Nephron progenitor cell (in vitro differentiated cells): ENCODE measurements around the gene AGTRAP.

Experiments
- DNase-seq: peaks from one replicate; pipeline ENCODE4 v3.0.0; 2021
- H3K27ac Mint-ChIP-seq: 2 replicates; pipeline ENCODE4 v1.8.0; 2021; ENCODE audit warnings: mild to moderate bottlenecking, moderate library complexity, mixed read lengths
- H3K27me3 Mint-ChIP-seq: 2 replicates; pipeline ENCODE4 v1.8.0; 2021; ENCODE audit warnings: mild to moderate bottlenecking, low read depth, mixed read lengths; ENCODE audit not compliant: poor library complexity
- H3K36me3 Mint-ChIP-seq: 2 replicates; pipeline ENCODE4 v1.8.0; 2021; ENCODE audit warnings: low read depth, mixed read lengths
- H3K4me1 Mint-ChIP-seq: 2 replicates; pipeline ENCODE4 v1.8.0; 2021; ENCODE audit warnings: mixed read lengths
- H3K4me3 Mint-ChIP-seq: 2 replicates; pipeline ENCODE4 v1.8.0; 2021; ENCODE audit warnings: mild to moderate bottlenecking, moderate library complexity, mixed read lengths
- H3K9me3 Mint-ChIP-seq: 2 replicates; pipeline ENCODE4 v1.8.0; 2021; ENCODE audit warnings: mild to moderate bottlenecking, moderate library complexity, mixed read lengths
- TF ChIP-seq, protein P1 (sequence below): fragments of 200-600 bp; sonication (generic); IDR thresholded peaks from 2 replicates; pipeline ENCODE4 v1.5.0; 2021; ENCODE audit warnings: antibody characterized with exemption

AGTRAP gene

DNA sequence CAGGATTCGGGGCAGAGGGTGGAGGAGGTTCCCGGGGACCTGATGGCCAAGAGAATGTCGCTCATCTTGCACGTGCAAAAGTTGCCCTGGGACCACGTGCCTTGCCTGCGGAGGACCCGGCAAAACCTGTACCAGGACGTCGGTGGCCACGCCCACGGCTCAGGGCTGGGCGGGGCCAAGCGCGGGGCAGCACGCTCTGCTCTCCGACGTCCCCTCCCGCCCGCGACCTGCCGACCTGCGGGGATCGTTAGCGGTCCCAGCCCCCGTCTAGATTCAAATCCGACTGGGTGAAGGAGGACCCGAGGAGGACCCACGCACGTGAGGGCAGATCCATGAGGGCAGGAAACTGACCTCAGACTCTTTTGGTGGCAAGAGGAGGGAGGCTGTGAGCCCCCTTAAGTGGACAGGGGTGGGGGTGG, 26.1 kb downstream of the AGTRAP start, which contains the start of gene C1orf167:
C1orf167 (plus strand) TSS at position 206 of the 419 bp plus-strand sequence. CDS start 2,208 bp downstream, outside the sequence.
- DNase-seq = peak; percentile 71
- H3K27me3 Mint-ChIP-seq = peaks cover 50% of the 10 kb centered on the region
- no peak within 1 kb of the TSS for H3K27ac Mint-ChIP-seq
- H3K4me1 Mint-ChIP-seq = peaks cover 33% of the 10 kb centered on the region
- H3K9me3 Mint-ChIP-seq = peaks cover 11% of the 10 kb centered on the region
- TF ChIP-seq, protein P1, sequence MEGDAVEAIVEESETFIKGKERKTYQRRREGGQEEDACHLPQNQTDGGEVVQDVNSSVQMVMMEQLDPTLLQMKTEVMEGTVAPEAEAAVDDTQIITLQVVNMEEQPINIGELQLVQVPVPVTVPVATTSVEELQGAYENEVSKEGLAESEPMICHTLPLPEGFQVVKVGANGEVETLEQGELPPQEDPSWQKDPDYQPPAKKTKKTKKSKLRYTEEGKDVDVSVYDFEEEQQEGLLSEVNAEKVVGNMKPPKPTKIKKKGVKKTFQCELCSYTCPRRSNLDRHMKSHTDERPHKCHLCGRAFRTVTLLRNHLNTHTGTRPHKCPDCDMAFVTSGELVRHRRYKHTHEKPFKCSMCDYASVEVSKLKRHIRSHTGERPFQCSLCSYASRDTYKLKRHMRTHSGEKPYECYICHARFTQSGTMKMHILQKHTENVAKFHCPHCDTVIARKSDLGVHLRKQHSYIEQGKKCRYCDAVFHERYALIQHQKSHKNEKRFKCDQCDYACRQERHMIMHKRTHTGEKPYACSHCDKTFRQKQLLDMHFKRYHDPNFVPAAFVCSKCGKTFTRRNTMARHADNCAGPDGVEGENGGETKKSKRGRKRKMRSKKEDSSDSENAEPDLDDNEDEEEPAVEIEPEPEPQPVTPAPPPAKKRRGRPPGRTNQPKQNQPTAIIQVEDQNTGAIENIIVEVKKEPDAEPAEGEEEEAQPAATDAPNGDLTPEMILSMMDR = no peak
- H3K4me3 Mint-ChIP-seq = peak within 1 kb of the TSS; percentile 50
- no peaks in the 10 kb centered on the region for H3K36me3 Mint-ChIP-seq

GRCh38 chr1:11764115-11764514, 28.2 kb downstream of the AGTRAP start:
- no peak for DNase-seq
- TF ChIP-seq, protein P1 = no peak
- Mint-ChIP-seq H3K36me3 (no peaks in the 10 kb centered on the region), H3K4me1 (peaks cover 39% of the 10 kb centered on the region), H3K9me3 (no peaks in the 10 kb centered on the region), H3K27me3 (peaks cover 41% of the 10 kb centered on the region), H3K4me3 (no peak overlapping the region), H3K27ac (peak overlapping the region; percentile 54)

DNA sequence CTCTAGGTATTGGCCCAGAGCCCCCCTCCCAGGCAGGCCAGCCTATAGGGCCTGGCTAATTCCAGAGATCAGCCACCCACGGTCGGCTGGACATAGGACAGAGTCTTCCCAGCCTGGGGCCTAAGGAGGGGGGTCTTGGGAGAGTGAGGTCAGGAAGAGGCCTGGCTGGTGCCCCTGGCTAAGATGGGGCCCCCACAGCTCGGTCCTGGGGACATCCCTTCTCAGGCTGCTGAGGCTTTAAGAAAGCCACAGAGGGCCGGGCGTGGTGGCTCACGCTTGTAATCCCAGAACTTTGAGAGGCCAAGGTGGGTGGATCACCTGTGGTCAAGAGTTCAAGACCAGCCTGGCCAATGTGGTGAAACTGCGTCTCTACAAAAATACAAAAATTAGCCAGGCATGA, 28.6 kb downstream of the AGTRAP start:
- no peak overlapping the region for H3K4me3 Mint-ChIP-seq
- DNase-seq = no peak
- no peaks in the 10 kb centered on the region for H3K9me3 Mint-ChIP-seq
- TF ChIP-seq, protein P1 = no peak
- no peak overlapping the region for H3K27ac Mint-ChIP-seq
- peaks cover 39% of the 10 kb centered on the region for H3K27me3 Mint-ChIP-seq
- no peaks in the 10 kb centered on the region for H3K36me3 Mint-ChIP-seq
- H3K4me1 Mint-ChIP-seq = peaks cover 39% of the 10 kb centered on the region

DNA sequence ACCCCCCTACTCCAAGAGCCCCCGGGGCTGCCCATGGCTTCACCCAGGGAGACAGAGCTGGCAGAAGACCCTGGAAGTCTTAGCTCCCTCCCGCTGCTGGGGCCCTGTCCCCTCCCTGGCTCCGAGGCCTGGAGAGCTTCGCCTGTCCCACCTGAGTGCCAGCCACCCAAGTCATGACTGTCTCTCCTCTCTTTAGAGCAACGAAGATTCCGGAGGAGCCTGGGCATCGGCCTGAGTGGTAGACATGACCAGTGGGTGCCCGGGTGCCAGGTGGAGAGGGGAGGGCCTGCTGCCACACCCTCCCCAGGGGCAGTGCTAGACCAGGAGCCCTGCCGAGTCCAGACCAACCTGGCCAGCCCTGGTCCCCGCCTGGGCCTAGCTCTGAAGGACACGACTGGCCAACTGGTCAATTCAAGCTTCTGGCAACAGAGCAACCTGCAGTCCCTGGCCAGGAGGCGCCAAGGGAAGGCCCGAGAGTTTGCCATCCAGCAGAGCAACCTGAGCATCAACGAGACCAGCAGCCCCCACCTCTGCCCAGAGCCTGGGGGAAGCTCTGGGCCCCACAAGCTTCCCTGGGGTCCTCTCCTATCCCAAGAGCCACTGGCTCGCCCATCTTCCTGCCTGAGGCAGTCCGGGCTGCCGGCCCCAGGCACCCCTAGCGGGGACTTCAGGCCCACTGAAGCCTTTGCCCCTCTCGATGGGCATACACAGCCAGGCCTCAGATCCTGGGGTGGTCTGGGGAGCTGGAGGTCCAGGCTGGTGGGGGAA, 29.9 kb downstream of the AGTRAP start:
- Mint-ChIP-seq H3K27me3 (peaks cover 25% of the 10 kb centered on the region), H3K9me3 (no peaks in the 10 kb centered on the region), H3K27ac (peak overlapping the region; percentile 80), H3K4me1 (peaks cover 39% of the 10 kb centered on the region), H3K4me3 (no peak overlapping the region), H3K36me3 (no peaks in the 10 kb centered on the region)
- TF ChIP-seq, protein P1 = no peak
- DNase-seq = no peak

DNA sequence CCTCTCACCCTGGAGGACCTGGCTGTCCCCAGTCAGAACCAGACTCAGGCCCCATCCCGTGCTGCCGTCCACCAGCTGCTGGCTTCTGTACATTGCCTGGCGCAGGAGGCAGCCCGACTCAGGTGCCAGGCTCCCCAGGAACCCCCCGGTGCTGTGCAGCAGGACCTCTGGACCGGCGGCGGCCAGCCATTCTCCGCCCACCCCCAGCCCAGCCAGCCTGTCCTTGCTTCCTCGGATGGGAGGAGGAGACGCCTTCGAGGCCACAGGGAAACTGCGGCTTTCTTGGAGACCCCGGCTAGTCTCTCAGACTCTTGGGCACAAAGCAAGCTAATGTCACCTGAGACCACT, 30.5 kb downstream of the AGTRAP start:
- Mint-ChIP-seq H3K36me3 (no peaks in the 10 kb centered on the region), H3K4me1 (peaks cover 39% of the 10 kb centered on the region), H3K27me3 (peaks cover 20% of the 10 kb centered on the region), H3K4me3 (no peak overlapping the region), H3K27ac (no peak overlapping the region), H3K9me3 (no peaks in the 10 kb centered on the region)
- DNase-seq = no peak
- TF ChIP-seq, protein P1 = no peak
